GM12878 (cell line): ENCODE measurements around the gene AMPD3.

ENCODE experiments used
- CTCF ChIP-seq, 3 experiments: IDR thresholded peaks in 2 of 3; conservative IDR thresholded peaks in 1 of 3; 2 replicates each; pipeline ENCODE4 v1.5.1; 2011; ENCODE audit warnings: low read depth in 3 of 3, low read length in 3 of 3, mild to moderate bottlenecking in 3 of 3, control low read depth in 2 of 3, moderate library complexity in 2 of 3, inconsistent platforms in 1 of 3, mixed read lengths in 1 of 3; ENCODE audit not compliant: control insufficient read depth in 2 of 3, insufficient read depth in 1 of 3; ENCODE audit errors: extremely low read depth in 1 of 3
- NFIC ChIP-seq: IDR thresholded peaks from 2 replicates; pipeline ENCODE4 v1.6.1; 2012; ENCODE audit warnings: low read depth, mild to moderate bottlenecking, inconsistent platforms, low read length, moderate library complexity
- NR2C1 ChIP-seq: fragments of 450-650 bp; IDR thresholded peaks from 2 replicates; pipeline ENCODE4 v1.6.1; 2017; ENCODE audit warnings: antibody characterized with exemption, mild to moderate bottlenecking, moderate library complexity
- POLR2A ChIP-seq: IDR thresholded peaks from 2 replicates; pipeline ENCODE4 v1.6.1; 2011; ENCODE audit warnings: low read depth, mild to moderate bottlenecking, low read length
- POLR2AphosphoS5 ChIP-seq: IDR thresholded peaks from 2 replicates; pipeline ENCODE4 v1.6.1; 2011; ENCODE audit warnings: mild to moderate bottlenecking, low read length, inconsistent platforms
- SPI1 ChIP-seq: IDR thresholded peaks from 2 replicates; pipeline ENCODE4 v1.6.1; 2011; ENCODE audit warnings: low read depth, mild to moderate bottlenecking, low read length, moderate library complexity, borderline replicate concordance; ENCODE audit not compliant: insufficient read depth
- USF1 ChIP-seq: IDR thresholded peaks from 2 replicates; pipeline ENCODE4 v1.6.1; 2011; ENCODE audit warnings: borderline replicate concordance, low read depth, mild to moderate bottlenecking, moderate library complexity, mixed read lengths, low read length; ENCODE audit not compliant: insufficient read depth; ENCODE audit errors: extremely low read length
- ZNF592 ChIP-seq: fragments of 450-650 bp; IDR thresholded peaks from 2 replicates; pipeline ENCODE4 v1.6.1; 2017; ENCODE audit warnings: mild to moderate bottlenecking, moderate library complexity

GRCh38 chr11:10405865-10406592, 49.0 kb upstream of the AMPD3 start:
- TF ChIP-seq NFIC, result no peak
- TF ChIP-seq SPI1, result no peak
- TF ChIP-seq USF1, result no peak
- TF ChIP-seq POLR2AphosphoS5, result no peak
- TF ChIP-seq CTCF (IDR thresholded peaks at IDR 0.05 in 2 of 3, conservative IDR thresholded peaks at IDR 0.05 in 1 of 3; ENCODE audit: control insufficient read depth in 2 of 3, extremely low read depth in 1 of 3, insufficient read depth in 1 of 3, low read depth in 3 of 3, low read length in 3 of 3), result peak; percentile 65 to 77 (median 68)
- TF ChIP-seq NR2C1, result no peak
- no peak for TF ChIP-seq POLR2A
- no peak for TF ChIP-seq ZNF592
